Uterus (tissue), 4 donors: ENCODE data around the gene WDR43. TPM values are rescaled to one million over a fixed set of nuclear protein-coding genes. Genes with fewer than 3 reads are reported as not detected.

Source experiments
- DNase-seq, 2 donors: peaks; one replicate each; pipeline ENCODE4 v3.0.0-alpha.2; 2019 to 2020
- H3K27ac ChIP-seq, 2 donors: fragments of 200-600 bp; sonication (generic); 1 replicate in 1 of 2; 2 replicates in 1 of 2; pipeline ENCODE4 v1.5.1; 2016 to 2018
- H3K27me3 ChIP-seq, 2 donors: fragments of 200-600 bp; sonication (generic); one replicate each; pipeline ENCODE4 v1.5.1; 2018 to 2019; ENCODE audit warnings: control low read depth in 1 of 2
- H3K36me3 ChIP-seq, 2 donors: fragments of 200-600 bp; sonication (generic); one replicate each; pipeline ENCODE4 v1.5.1; 2019; ENCODE audit warnings: control low read depth in 1 of 2
- H3K4me1 ChIP-seq, 2 donors: fragments of 200-600 bp; sonication (generic); one replicate each; pipeline ENCODE4 v1.5.1; 2018 to 2019; ENCODE audit warnings: control low read depth in 1 of 2
- H3K4me3 ChIP-seq, 2 donors: fragments of 200-600 bp; sonication (generic); 1 replicate in 1 of 2; 2 replicates in 1 of 2; pipeline ENCODE4 v1.5.1; 2018 to 2019; ENCODE audit warnings: mild to moderate bottlenecking in 1 of 2
- H3K9me3 ChIP-seq, 2 donors: fragments of 200-600 bp; sonication (generic); one replicate each; pipeline ENCODE4 v1.5.1; 2019; ENCODE audit warnings: control low read depth in 1 of 2
- POLR2A ChIP-seq, 2 donors: fragments of 450-650 bp; IDR thresholded peaks; one replicate each; pipeline ENCODE4 v1.6.1; 2016; ENCODE audit warnings: antibody characterized with exemption in 2 of 2, mild to moderate bottlenecking in 1 of 2, moderate library complexity in 1 of 2
- intact Hi-C: fragments of 100-400 bp; cut with DNase I; formaldehyde crosslinking; loops from one replicate; pipeline ENCODE4 v1.15.1; 2023; ENCODE audit warnings: low total_unique reads
- total RNA-seq, 4 donors: library from RNA; depleted of rRNA in 3 of 4; stranded (reverse); fragments of >200 nt in 3 of 4; gene quantifications; one replicate each; pipeline versions ENCODE4 v1.1.0 to v1.2.4, GENCODE V29; 2014 to 2023
- TF ChIP-seq, protein P1 (sequence below), 4 experiments: fragments of 200-600 bp in 2 of 4; fragments of 450-650 bp in 2 of 4; sonication (generic) in 2 of 4; IDR thresholded peaks; one replicate each; pipeline ENCODE4 v1.5.1; 2016 to 2019; ENCODE audit warnings: antibody characterized with exemption in 4 of 4, mild to moderate bottlenecking in 2 of 4, moderate library complexity in 1 of 4
- donor health status: DM: yes; HTN: yes; CAD: no.

WDR43 gene
- total RNA-seq, 4 donors from 2014 or later = 42.9 to 82.2 (median 74.6) TPM

DNA sequence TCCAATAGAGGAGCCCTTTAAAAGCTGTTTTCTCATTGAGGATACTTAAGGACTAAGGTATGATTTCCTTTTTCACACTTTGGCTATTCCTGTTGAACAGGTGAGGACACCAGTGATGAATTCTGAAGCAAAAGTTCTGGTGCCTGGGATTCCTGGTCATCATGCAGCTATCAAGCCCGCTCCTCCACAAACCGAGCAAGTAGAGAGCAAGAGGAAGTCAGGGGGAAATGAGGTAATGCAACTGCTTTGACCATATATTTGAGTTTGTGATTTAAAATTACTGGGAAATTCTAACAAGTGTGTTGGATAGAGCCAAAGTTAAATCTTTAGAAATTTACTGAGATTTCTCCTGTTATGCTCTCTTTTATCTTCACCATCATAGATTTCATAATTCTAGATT lies 33.0 kb downstream of the WDR43 start:
- no peak for DNase-seq
- Histone ChIP-seq H3K4me1 (no peaks in the 10 kb centered on the region), H3K36me3 (no peaks in the 10 kb centered on the region), H3K27ac (no peak overlapping the region), H3K9me3 (no peaks in the 10 kb centered on the region), H3K4me3 (no peak overlapping the region), H3K27me3 (no peaks in the 10 kb centered on the region)
- intact Hi-C loops = no loop called here
- TF ChIP-seq, protein P1, sequence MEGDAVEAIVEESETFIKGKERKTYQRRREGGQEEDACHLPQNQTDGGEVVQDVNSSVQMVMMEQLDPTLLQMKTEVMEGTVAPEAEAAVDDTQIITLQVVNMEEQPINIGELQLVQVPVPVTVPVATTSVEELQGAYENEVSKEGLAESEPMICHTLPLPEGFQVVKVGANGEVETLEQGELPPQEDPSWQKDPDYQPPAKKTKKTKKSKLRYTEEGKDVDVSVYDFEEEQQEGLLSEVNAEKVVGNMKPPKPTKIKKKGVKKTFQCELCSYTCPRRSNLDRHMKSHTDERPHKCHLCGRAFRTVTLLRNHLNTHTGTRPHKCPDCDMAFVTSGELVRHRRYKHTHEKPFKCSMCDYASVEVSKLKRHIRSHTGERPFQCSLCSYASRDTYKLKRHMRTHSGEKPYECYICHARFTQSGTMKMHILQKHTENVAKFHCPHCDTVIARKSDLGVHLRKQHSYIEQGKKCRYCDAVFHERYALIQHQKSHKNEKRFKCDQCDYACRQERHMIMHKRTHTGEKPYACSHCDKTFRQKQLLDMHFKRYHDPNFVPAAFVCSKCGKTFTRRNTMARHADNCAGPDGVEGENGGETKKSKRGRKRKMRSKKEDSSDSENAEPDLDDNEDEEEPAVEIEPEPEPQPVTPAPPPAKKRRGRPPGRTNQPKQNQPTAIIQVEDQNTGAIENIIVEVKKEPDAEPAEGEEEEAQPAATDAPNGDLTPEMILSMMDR (IDR thresholded peaks at IDR 0.05) = no peak
- no peak for TF ChIP-seq POLR2A (IDR thresholded peaks at IDR 0.05)

DNA sequence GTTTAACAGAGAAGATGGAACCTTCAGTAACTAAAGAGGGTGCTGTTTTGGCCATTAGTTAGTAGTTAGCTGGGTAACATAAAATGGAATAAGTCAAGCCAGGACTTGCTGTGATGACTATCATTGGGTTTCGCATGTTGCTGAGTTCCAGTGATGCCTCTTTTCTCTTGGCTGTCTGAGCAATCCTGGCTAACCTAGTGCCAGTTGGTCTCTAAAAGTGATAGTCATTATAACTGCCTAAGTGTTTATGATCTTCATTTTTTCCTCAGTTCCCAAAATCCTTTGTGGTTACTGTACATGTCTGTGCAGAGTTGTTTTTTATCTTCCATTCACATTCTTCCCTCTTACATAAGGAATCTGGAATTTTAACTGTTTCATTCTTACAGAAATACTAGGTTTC lies 33.4 kb downstream of the WDR43 start:
- Histone ChIP-seq H3K9me3 (no peaks in the 10 kb centered on the region), H3K27me3 (no peaks in the 10 kb centered on the region), H3K4me3 (no peak overlapping the region), H3K27ac (no peak overlapping the region), H3K4me1 (no peaks in the 10 kb centered on the region), H3K36me3 (no peaks in the 10 kb centered on the region)
- intact Hi-C loops = no loop called here
- TF ChIP-seq POLR2A (IDR thresholded peaks at IDR 0.05) = no peak
- TF ChIP-seq, protein P1 (IDR thresholded peaks at IDR 0.05) = no peak
- DNase-seq = no peak

DNA sequence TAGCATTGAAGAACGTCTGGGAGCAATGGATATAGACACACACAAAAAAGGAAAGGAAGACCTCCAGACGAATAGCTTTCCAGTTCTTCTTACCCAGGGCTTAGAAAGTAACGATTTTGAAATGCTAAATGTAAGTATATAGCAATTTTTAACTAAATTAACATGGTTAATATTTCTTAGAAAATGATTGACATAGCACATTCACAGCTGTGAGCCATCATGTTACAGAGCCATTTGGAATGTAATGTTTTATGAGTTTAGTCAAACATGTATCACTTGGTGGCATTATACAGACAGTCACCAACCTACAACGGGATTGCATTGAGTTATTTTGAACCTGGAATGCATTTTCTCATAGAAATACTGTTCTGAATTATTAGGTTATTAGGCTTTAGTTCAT lies 35.1 kb downstream of the WDR43 start:
- H3K9me3 ChIP-seq = no peaks in the 10 kb centered on the region
- no peak overlapping the region for H3K4me3 ChIP-seq
- no peaks in the 10 kb centered on the region for H3K36me3 ChIP-seq
- H3K4me1 ChIP-seq = no peaks in the 10 kb centered on the region
- DNase-seq = no peak
- H3K27ac ChIP-seq = no peak overlapping the region
- intact Hi-C loops = no loop called here
- no peaks in the 10 kb centered on the region for H3K27me3 ChIP-seq
- TF ChIP-seq, protein P1 (IDR thresholded peaks at IDR 0.05) = no peak
- no peak for TF ChIP-seq POLR2A (IDR thresholded peaks at IDR 0.05)

DNA sequence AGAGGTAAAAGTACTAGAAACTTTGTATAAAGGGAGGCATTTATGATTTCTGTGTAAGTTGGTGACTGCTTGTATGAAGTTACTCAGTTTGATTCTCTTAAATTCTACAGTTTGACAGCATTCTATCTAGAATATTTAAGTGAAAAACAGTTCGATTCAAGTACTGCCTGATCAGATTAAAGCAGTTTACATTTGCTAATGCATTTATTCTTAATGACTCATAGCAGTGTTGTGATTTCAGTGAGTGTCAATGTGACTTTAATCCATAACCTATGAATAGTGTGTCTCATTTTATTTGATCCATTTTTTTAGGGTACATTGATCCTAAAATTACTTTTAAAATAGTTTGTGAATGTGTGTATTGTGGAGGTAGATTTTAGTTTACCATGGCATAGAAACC lies 35.7 kb downstream of the WDR43 start:
- H3K36me3 ChIP-seq = no peaks in the 10 kb centered on the region
- no peaks in the 10 kb centered on the region for H3K9me3 ChIP-seq
- H3K27ac ChIP-seq = no peak overlapping the region
- H3K4me1 ChIP-seq = no peaks in the 10 kb centered on the region
- TF ChIP-seq, protein P1 (IDR thresholded peaks at IDR 0.05) = no peak
- no peak for TF ChIP-seq POLR2A (IDR thresholded peaks at IDR 0.05)
- no peak for DNase-seq
- no peaks in the 10 kb centered on the region for H3K27me3 ChIP-seq
- H3K4me3 ChIP-seq = no peak overlapping the region
- intact Hi-C loops = no loop called here

DNA sequence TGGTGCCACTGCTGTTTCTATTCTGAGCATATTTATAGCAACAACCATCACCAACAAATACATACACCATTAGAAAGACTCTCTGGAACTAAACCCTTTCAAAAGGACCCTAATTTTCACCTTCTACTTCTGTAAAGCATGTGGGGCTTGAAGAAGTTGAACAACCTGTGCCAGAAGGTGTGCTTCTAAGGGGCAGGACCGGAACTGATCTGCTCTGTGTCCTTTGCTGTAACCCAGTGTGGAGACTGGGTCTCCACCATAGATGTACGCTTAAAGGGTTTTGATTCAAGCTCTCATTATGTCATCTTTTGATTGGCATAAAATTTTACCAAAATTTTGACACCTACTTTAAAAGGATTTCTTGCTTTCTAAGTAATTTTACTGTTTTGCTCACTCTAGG lies 40.3 kb downstream of the WDR43 start:
- intact Hi-C loops = no loop called here
- H3K4me3 ChIP-seq = no peak overlapping the region
- H3K27me3 ChIP-seq = no peaks in the 10 kb centered on the region
- no peak overlapping the region for H3K27ac ChIP-seq
- H3K4me1 ChIP-seq = no peaks in the 10 kb centered on the region
- no peak for DNase-seq
- H3K9me3 ChIP-seq = no peaks in the 10 kb centered on the region
- TF ChIP-seq POLR2A (IDR thresholded peaks at IDR 0.05) = no peak
- TF ChIP-seq, protein P1 (IDR thresholded peaks at IDR 0.05) = no peak
- H3K36me3 ChIP-seq = no peaks in the 10 kb centered on the region
